Endothelial cell of umbilical vein (primary cell): ENCODE results near the gene NEU2. TPM values are rescaled to one million over a fixed set of nuclear protein-coding genes. Genes with fewer than 3 reads are reported as not detected.

Experiments
- BruUV-seq: library from RNA; stranded (reverse); fragments of 400-500 nt; replicated peaks from 2 replicates; lab custom pipeline; 2021; lab: Mats Ljungman, UMichigan
- CTCF ChIA-PET: fragments of 300-600, 350-600 bp; sonication (Branson Sonifier 250); formaldehyde crosslinking; loops from one replicate; lab custom pipeline; 2021; ENCODE audit warnings: antibody characterized with exemption, inconsistent platforms; lab: Charles Lee
- POLR2A ChIA-PET: fragments of 300-600, 350-600 bp; sonication (Branson Sonifier 250); formaldehyde crosslinking; loops from one replicate; lab custom pipeline; 2021; ENCODE audit warnings: antibody characterized with exemption, inconsistent platforms; lab: Charles Lee
- DNase-seq: peaks from one replicate; pipeline ENCODE4 v3.0.0-alpha.2; 2011; ENCODE audit warnings: low read depth, low spot score
- FAIRE-seq: peaks from 2 replicates; lab custom pipeline; 2011; peaks lifted over from hg19 to GRCh38; lab: Jason Lieb, UNC
- H2AFZ ChIP-seq: 2 replicates; pipeline ENCODE4 v1.6.0; 2012; ENCODE audit warnings: low read depth, low read length, control low read depth, inconsistent platforms
- H3K27ac ChIP-seq: 2 replicates; pipeline ENCODE4 v1.5.1; 2011; ENCODE audit warnings: low read depth, mild to moderate bottlenecking, control low read depth, low read length, moderate library complexity; ENCODE audit not compliant: insufficient read depth
- H3K27me3 ChIP-seq, 2 experiments: 2 replicates each; pipeline versions ENCODE4 v1.6.0 to v1.6.1; 2011; ENCODE audit warnings: low read length in 2 of 2, mixed read lengths in 1 of 2; ENCODE audit not compliant: control insufficient read depth in 2 of 2, insufficient read depth in 2 of 2
- H3K36me3 ChIP-seq, 2 experiments: 2 replicates in 1 of 2; 3 replicates in 1 of 2; pipeline ENCODE4 v1.5.1; 2011; ENCODE audit warnings: low read length in 2 of 2, mild to moderate bottlenecking in 1 of 2, moderate library complexity in 1 of 2; ENCODE audit not compliant: control insufficient read depth in 2 of 2, insufficient read depth in 2 of 2; ENCODE audit errors: extremely low read depth in 1 of 2
- H3K4me1 ChIP-seq: 3 replicates; pipeline ENCODE4 v1.5.1; 2011; ENCODE audit warnings: mild to moderate bottlenecking, low read length; ENCODE audit not compliant: control insufficient read depth, insufficient read depth; ENCODE audit errors: extremely low read depth
- H3K4me2 ChIP-seq: 2 replicates; pipeline ENCODE4 v1.6.1; 2011; ENCODE audit warnings: low read length, control low read depth, mixed read lengths; ENCODE audit not compliant: insufficient read depth
- H3K4me3 ChIP-seq, 3 experiments: fragments of 200-600 bp in 1 of 3; sonication (generic), shearing (Covaris generic) in 1 of 3; replicated peaks in 1 of 3; 2 replicates each; pipeline ENCODE4 v1.5.1; 2011 to 2016; ENCODE audit warnings: control low read depth in 3 of 3, low read length in 3 of 3, mild to moderate bottlenecking in 2 of 3, inconsistent platforms in 1 of 3, low read depth in 1 of 3, moderate library complexity in 1 of 3; ENCODE audit not compliant: insufficient read depth in 1 of 3
- H3K79me2 ChIP-seq: 2 replicates; pipeline ENCODE4 v1.6.0; 2012; ENCODE audit warnings: low read length, inconsistent platforms; ENCODE audit not compliant: control insufficient read depth, insufficient read depth
- H3K9ac ChIP-seq: replicated peaks from 2 replicates; pipeline ENCODE3; 2011; ENCODE audit warnings: low read length, control low read depth; ENCODE audit not compliant: insufficient read depth; ENCODE audit errors: extremely low read depth
- H3K9me1 ChIP-seq: replicated peaks from 3 replicates; pipeline ENCODE4 v1.6.0; 2011; ENCODE audit warnings: mild to moderate bottlenecking, low read length; ENCODE audit not compliant: control insufficient read depth, insufficient read depth; ENCODE audit errors: extremely low read depth
- H3K9me3 ChIP-seq: replicated peaks from 2 replicates; pipeline ENCODE4 v1.5.1; 2012; ENCODE audit warnings: low read length, inconsistent platforms; ENCODE audit not compliant: control insufficient read depth, insufficient read depth
- H4K20me1 ChIP-seq: replicated peaks from 2 replicates; pipeline ENCODE3; 2011; ENCODE audit warnings: mild to moderate bottlenecking, low read length; ENCODE audit not compliant: control insufficient read depth, insufficient read depth; ENCODE audit errors: extremely low read depth
- CTCF ChIP-seq, 2 donors: IDR thresholded peaks; 1 replicate in 1 of 2; 2 replicates in 1 of 2; pipeline ENCODE4 v1.5.1; 2011; ENCODE audit warnings: low read length in 2 of 2, mild to moderate bottlenecking in 2 of 2, moderate library complexity in 2 of 2, control low read depth in 1 of 2, inconsistent platforms in 1 of 2, low read depth in 1 of 2; ENCODE audit not compliant: insufficient read depth in 1 of 2; ENCODE audit errors: extremely low read depth in 1 of 2
- EZH2 ChIP-seq: IDR thresholded peaks from 2 replicates; pipeline ENCODE4 v1.6.1; 2012; ENCODE audit warnings: borderline replicate concordance, low read depth, mild to moderate bottlenecking, moderate library complexity, low read length, inconsistent platforms; ENCODE audit not compliant: severe bottlenecking
- POLR2A ChIP-seq: IDR thresholded peaks from 2 replicates; pipeline ENCODE4 v1.6.1; 2012; ENCODE audit warnings: low read depth, mild to moderate bottlenecking, control low read depth, low read length
- POLR2AphosphoS5 ChIP-seq: IDR thresholded peaks from 2 replicates; pipeline ENCODE4 v1.6.1; 2012; ENCODE audit warnings: low read depth, mild to moderate bottlenecking, control low read depth, low read length, moderate library complexity; ENCODE audit not compliant: insufficient read depth
- dilution Hi-C: fragments of 300-500 bp; cut with MboI; formaldehyde crosslinking; loops from one replicate; pipeline ENCODE4 v1.15.0; 2019; ENCODE audit warnings: low sequenced_read_pairs; ENCODE audit not compliant: extremely low pct_ligation_motif_present
- intact Hi-C: fragments of 100-400 bp; cut with micrococcal nuclease; formaldehyde crosslinking; loops from one replicate; pipeline ENCODE4 v1.10.0; 2022
- polyA plus RNA-seq, 4 experiments: library from polyadenylated mRNA; depleted of rRNA in 3 of 4; stranded (reverse) in 3 of 4; unstranded in 1 of 4; fragments of >200 nt; gene quantifications; 2 replicates each; pipeline versions ENCODE4 v1.2.1 to v1.2.3, GENCODE V29; 2011 to 2012; ENCODE audit warnings: missing spikeins in 1 of 4
- total RNA-seq: library from RNA; stranded (reverse); gene quantifications from 2 replicates; pipeline ENCODE4 v1.2.3, GENCODE V29; 2021

The NEU2 gene
- total and polyA plus RNA-seq, 2 donors (not counting 3 experiments of a cell fraction or from before 2014, with no cell fraction given), result not detected

GRCh38 chr2:233049194-233049761 lies 16.8 kb downstream of the NEU2 start:
- H3K4me3 ChIP-seq, result no peak overlapping the region
- no peak for TF ChIP-seq POLR2AphosphoS5
- no peak for TF ChIP-seq EZH2
- no peak for TF ChIP-seq CTCF (IDR thresholded peaks at IDR 0.05; ENCODE audit: extremely low read depth in 1 of 2, insufficient read depth in 1 of 2, low read depth in 1 of 2, low read length in 2 of 2)
- no peak for TF ChIP-seq POLR2A
- H3K9ac ChIP-seq, result no peak overlapping the region
- no peaks in the 10 kb centered on the region for H3K9me3 ChIP-seq
- POLR2A ChIA-PET, result no interaction called here
- H3K27ac ChIP-seq, result no peak overlapping the region
- no TSS peak for BruUV-seq
- dilution Hi-C loops (no loop called here), intact Hi-C loops (no loop called here)
- DNase-seq (no peak), FAIRE-seq (no peak)
- H3K36me3 ChIP-seq, result no peaks in the 10 kb centered on the region
- no peaks in the 10 kb centered on the region for H3K9me1 ChIP-seq
- no peak overlapping the region for H3K4me2 ChIP-seq
- H3K4me1 ChIP-seq, result peaks cover 4% of the 10 kb centered on the region
- H2AFZ ChIP-seq, result no peak overlapping the region
- H4K20me1 ChIP-seq, result no peaks in the 10 kb centered on the region
- no peaks in the 10 kb centered on the region for H3K79me2 ChIP-seq
- H3K27me3 ChIP-seq, result peaks cover 0 to 1% of the 10 kb centered on the region in 2 experiments
- CTCF ChIA-PET, result interaction anchor here (1.9 to 3.4 kb wide), 2 partner anchors 11 to 20 kb away, joined by 7 to 19 read pairs; partner anchors contain the start of gene INPP5D
